Measurements from ENCODE around the gene TRIM42.

Gene TRIM42

GRCh38 chr3:140677764-140678163 is at the start of gene TRIM42:
TSS of gene TRIM42 (plus strand) at chr3:140678064. CDS start at chr3:140678230, 166 bp downstream.
- no peaks in the 10 kb centered on the region for H3K9me3 ChIP-seq (ENCODE audit: control insufficient read depth in 2 of 2, low read length in 2 of 2)
- H3K27me3 ChIP-seq (ENCODE audit: control insufficient read depth in 2 of 2, insufficient read depth in 2 of 2, low read length in 2 of 2) = no peaks in the 10 kb centered on the region
- H3K4me1 ChIP-seq (ENCODE audit: control insufficient read depth in 2 of 2, insufficient read depth in 2 of 2, low read length in 2 of 2) = no peaks in the 10 kb centered on the region
- no peaks in the 10 kb centered on the region for H3K36me3 ChIP-seq (ENCODE audit: control insufficient read depth in 2 of 2, insufficient read depth in 2 of 2, low read length in 2 of 2)
- H3K4me3 ChIP-seq (ENCODE audit: low read length in 2 of 2) = no peak within 1 kb of the TSS
- no peak within 1 kb of the TSS for H3K9ac ChIP-seq (ENCODE audit: low read depth in 1 of 2, low read length in 2 of 2)
- no peak within 1 kb of the TSS for H3K27ac ChIP-seq (ENCODE audit: low read depth in 2 of 2, low read length in 2 of 2)

GRCh38 chr3:140628606-140629005 is 49.3 kb upstream of the TRIM42 start:
- Histone ChIP-seq H3K27me3 (ENCODE audit: control insufficient read depth in 2 of 2, insufficient read depth in 2 of 2, low read length in 2 of 2) (no peaks in the 10 kb centered on the region), H3K36me3 (ENCODE audit: control insufficient read depth in 2 of 2, insufficient read depth in 2 of 2, low read length in 2 of 2) (no peaks in the 10 kb centered on the region), H3K4me3 (ENCODE audit: low read length in 2 of 2) (no peak overlapping the region), H3K27ac (ENCODE audit: low read depth in 2 of 2, low read length in 2 of 2) (no peak overlapping the region), H3K9ac (ENCODE audit: low read depth in 1 of 2, low read length in 2 of 2) (no peak overlapping the region), H3K4me1 (ENCODE audit: control insufficient read depth in 2 of 2, insufficient read depth in 2 of 2, low read length in 2 of 2) (no peaks in the 10 kb centered on the region), H3K9me3 (ENCODE audit: control insufficient read depth in 2 of 2, low read length in 2 of 2) (no peaks in the 10 kb centered on the region)

- Histone ChIP-seq H3K9me3 (ENCODE audit: control insufficient read depth in 2 of 2, low read length in 2 of 2) (no peaks in the 10 kb centered on the region), H3K9ac (ENCODE audit: low read depth in 1 of 2, low read length in 2 of 2) (no peak overlapping the region), H3K36me3 (ENCODE audit: control insufficient read depth in 2 of 2, insufficient read depth in 2 of 2, low read length in 2 of 2) (no peaks in the 10 kb centered on the region), H3K4me1 (ENCODE audit: control insufficient read depth in 2 of 2, insufficient read depth in 2 of 2, low read length in 2 of 2) (no peaks in the 10 kb centered on the region), H3K27me3 (ENCODE audit: control insufficient read depth in 2 of 2, insufficient read depth in 2 of 2, low read length in 2 of 2) (no peaks in the 10 kb centered on the region), H3K27ac (ENCODE audit: low read depth in 2 of 2, low read length in 2 of 2) (no peak overlapping the region), H3K4me3 (ENCODE audit: low read length in 2 of 2) (no peak overlapping the region)
These were observed 48.3 kb upstream of the TRIM42 start for GRCh38 chr3:140629357-140630137.

- Histone ChIP-seq H3K9me3 (ENCODE audit: control insufficient read depth in 2 of 2, low read length in 2 of 2) (no peaks in the 10 kb centered on the region), H3K27me3 (ENCODE audit: control insufficient read depth in 2 of 2, insufficient read depth in 2 of 2, low read length in 2 of 2) (no peaks in the 10 kb centered on the region), H3K36me3 (ENCODE audit: control insufficient read depth in 2 of 2, insufficient read depth in 2 of 2, low read length in 2 of 2) (no peaks in the 10 kb centered on the region), H3K4me3 (ENCODE audit: low read length in 2 of 2) (no peak overlapping the region), H3K9ac (ENCODE audit: low read depth in 1 of 2, low read length in 2 of 2) (no peak overlapping the region), H3K27ac (ENCODE audit: low read depth in 2 of 2, low read length in 2 of 2) (no peak overlapping the region), H3K4me1 (ENCODE audit: control insufficient read depth in 2 of 2, insufficient read depth in 2 of 2, low read length in 2 of 2) (no peaks in the 10 kb centered on the region)
These were observed 47.5 kb upstream of the TRIM42 start for GRCh38 chr3:140630366-140630765.

- Histone ChIP-seq H3K36me3 (ENCODE audit: control insufficient read depth in 2 of 2, insufficient read depth in 2 of 2, low read length in 2 of 2) (no peaks in the 10 kb centered on the region), H3K4me1 (ENCODE audit: control insufficient read depth in 2 of 2, insufficient read depth in 2 of 2, low read length in 2 of 2) (no peaks in the 10 kb centered on the region), H3K27me3 (ENCODE audit: control insufficient read depth in 2 of 2, insufficient read depth in 2 of 2, low read length in 2 of 2) (no peaks in the 10 kb centered on the region), H3K9me3 (ENCODE audit: control insufficient read depth in 2 of 2, low read length in 2 of 2) (no peaks in the 10 kb centered on the region), H3K27ac (ENCODE audit: low read depth in 2 of 2, low read length in 2 of 2) (no peak overlapping the region), H3K4me3 (ENCODE audit: low read length in 2 of 2) (no peak overlapping the region), H3K9ac (ENCODE audit: low read depth in 1 of 2, low read length in 2 of 2) (no peak overlapping the region)
These were observed 47.0 kb upstream of the TRIM42 start for GRCh38 chr3:140630866-140631265.

GRCh38 chr3:140635276-140635675 is 42.6 kb upstream of the TRIM42 start:
- no peak overlapping the region for H3K4me3 ChIP-seq (ENCODE audit: low read length in 2 of 2)
- no peak overlapping the region for H3K27ac ChIP-seq (ENCODE audit: low read depth in 2 of 2, low read length in 2 of 2)
- no peaks in the 10 kb centered on the region for H3K36me3 ChIP-seq (ENCODE audit: control insufficient read depth in 2 of 2, insufficient read depth in 2 of 2, low read length in 2 of 2)
- no peaks in the 10 kb centered on the region for H3K9me3 ChIP-seq (ENCODE audit: control insufficient read depth in 2 of 2, low read length in 2 of 2)
- H3K9ac ChIP-seq (ENCODE audit: low read depth in 1 of 2, low read length in 2 of 2) = no peak overlapping the region
- no peaks in the 10 kb centered on the region for H3K4me1 ChIP-seq (ENCODE audit: control insufficient read depth in 2 of 2, insufficient read depth in 2 of 2, low read length in 2 of 2)
- no peaks in the 10 kb centered on the region for H3K27me3 ChIP-seq (ENCODE audit: control insufficient read depth in 2 of 2, insufficient read depth in 2 of 2, low read length in 2 of 2)

GRCh38 chr3:140636406-140637138 is 41.3 kb upstream of the TRIM42 start:
- Histone ChIP-seq H3K9me3 (ENCODE audit: control insufficient read depth in 2 of 2, low read length in 2 of 2) (no peaks in the 10 kb centered on the region), H3K36me3 (ENCODE audit: control insufficient read depth in 2 of 2, insufficient read depth in 2 of 2, low read length in 2 of 2) (no peaks in the 10 kb centered on the region), H3K4me3 (ENCODE audit: low read length in 2 of 2) (no peak overlapping the region), H3K27me3 (ENCODE audit: control insufficient read depth in 2 of 2, insufficient read depth in 2 of 2, low read length in 2 of 2) (no peaks in the 10 kb centered on the region), H3K9ac (ENCODE audit: low read depth in 1 of 2, low read length in 2 of 2) (no peak overlapping the region), H3K4me1 (ENCODE audit: control insufficient read depth in 2 of 2, insufficient read depth in 2 of 2, low read length in 2 of 2) (no peaks in the 10 kb centered on the region), H3K27ac (ENCODE audit: low read depth in 2 of 2, low read length in 2 of 2) (no peak overlapping the region)

GRCh38 chr3:140651287-140651686 is 26.6 kb upstream of the TRIM42 start:
- Histone ChIP-seq H3K9me3 (ENCODE audit: control insufficient read depth in 2 of 2, low read length in 2 of 2) (no peaks in the 10 kb centered on the region), H3K4me3 (ENCODE audit: low read length in 2 of 2) (no peak overlapping the region), H3K27me3 (ENCODE audit: control insufficient read depth in 2 of 2, insufficient read depth in 2 of 2, low read length in 2 of 2) (no peaks in the 10 kb centered on the region), H3K4me1 (ENCODE audit: control insufficient read depth in 2 of 2, insufficient read depth in 2 of 2, low read length in 2 of 2) (no peaks in the 10 kb centered on the region), H3K27ac (ENCODE audit: low read depth in 2 of 2, low read length in 2 of 2) (no peak overlapping the region), H3K36me3 (ENCODE audit: control insufficient read depth in 2 of 2, insufficient read depth in 2 of 2, low read length in 2 of 2) (no peaks in the 10 kb centered on the region), H3K9ac (ENCODE audit: low read depth in 1 of 2, low read length in 2 of 2) (no peak overlapping the region)

- Histone ChIP-seq H3K9me3 (ENCODE audit: control insufficient read depth in 2 of 2, low read length in 2 of 2) (no peaks in the 10 kb centered on the region), H3K27ac (ENCODE audit: low read depth in 2 of 2, low read length in 2 of 2) (no peak overlapping the region), H3K4me1 (ENCODE audit: control insufficient read depth in 2 of 2, insufficient read depth in 2 of 2, low read length in 2 of 2) (no peaks in the 10 kb centered on the region), H3K27me3 (ENCODE audit: control insufficient read depth in 2 of 2, insufficient read depth in 2 of 2, low read length in 2 of 2) (no peaks in the 10 kb centered on the region), H3K36me3 (ENCODE audit: control insufficient read depth in 2 of 2, insufficient read depth in 2 of 2, low read length in 2 of 2) (no peaks in the 10 kb centered on the region), H3K4me3 (ENCODE audit: low read length in 2 of 2) (no peak overlapping the region), H3K9ac (ENCODE audit: low read depth in 1 of 2, low read length in 2 of 2) (no peak overlapping the region)
These were observed 22.2 kb upstream of the TRIM42 start for GRCh38 chr3:140655678-140656077.

- Histone ChIP-seq H3K4me3 (ENCODE audit: low read length in 2 of 2) (no peak overlapping the region), H3K4me1 (ENCODE audit: control insufficient read depth in 2 of 2, insufficient read depth in 2 of 2, low read length in 2 of 2) (no peaks in the 10 kb centered on the region), H3K36me3 (ENCODE audit: control insufficient read depth in 2 of 2, insufficient read depth in 2 of 2, low read length in 2 of 2) (no peaks in the 10 kb centered on the region), H3K9me3 (ENCODE audit: control insufficient read depth in 2 of 2, low read length in 2 of 2) (no peaks in the 10 kb centered on the region), H3K27me3 (ENCODE audit: control insufficient read depth in 2 of 2, insufficient read depth in 2 of 2, low read length in 2 of 2) (no peaks in the 10 kb centered on the region), H3K9ac (ENCODE audit: low read depth in 1 of 2, low read length in 2 of 2) (no peak overlapping the region), H3K27ac (ENCODE audit: low read depth in 2 of 2, low read length in 2 of 2) (no peak overlapping the region)
These were observed 13.8 kb upstream of the TRIM42 start for GRCh38 chr3:140664111-140664510.
